Activated T-helper 17 cell treated with anti-CD3 and anti-CD28 coated beads, Interleukin-2, amount 50 U/mL, for 72 hours (primary cell): Measurements from ENCODE around the gene VCAN. TPM values are rescaled to one million over a fixed set of nuclear protein-coding genes. Genes with fewer than 3 reads are reported as not detected.
"Not testable (repeated sequence)": the region's sequence is repeated elsewhere in the genome, so short reads cannot be mapped to it uniquely, and the experiment has no call there.

Experiments used
- ATAC-seq: fragments of 150-1000 bp; cut with Tn5 transposase; replicated peaks from 2 replicates; pipeline ENCODE4 v1.10.0; 2021; ENCODE audit warnings: mild to moderate bottlenecking, moderate library complexity
- H3K27ac Mint-ChIP-seq: one replicate; pipeline ENCODE4 v1.8.0; 2022; ENCODE audit warnings: mixed read lengths
- H3K27me3 Mint-ChIP-seq: one replicate; pipeline ENCODE4 v1.8.0; 2022; ENCODE audit warnings: mixed read lengths
- H3K36me3 Mint-ChIP-seq: one replicate; pipeline ENCODE4 v1.8.0; 2022; ENCODE audit warnings: low read depth, mild to moderate bottlenecking, mixed read lengths
- H3K4me1 Mint-ChIP-seq: one replicate; pipeline ENCODE4 v1.8.0; 2022; ENCODE audit warnings: mixed read lengths
- H3K4me3 Mint-ChIP-seq: one replicate; pipeline ENCODE4 v1.8.0; 2022; ENCODE audit warnings: mild to moderate bottlenecking, mixed read lengths
- H3K9me3 Mint-ChIP-seq: one replicate; pipeline ENCODE4 v1.8.0; 2022; ENCODE audit warnings: mixed read lengths
- total RNA-seq, 2 donors: library from RNA; stranded (reverse); gene quantifications; one replicate each; pipeline ENCODE4 v1.2.3, GENCODE V29; 2022

VCAN gene
- total RNA-seq, result under 1 TPM in 1 of 2 donors, not detected in 1; 0.13 TPM

GRCh38 chr5:83471405-83472212, at the start of gene VCAN:
VCAN (plus strand) TSS chr5:83471744; CDS start chr5:83483519, 11,775 bp downstream.
- Mint-ChIP-seq H3K36me3 (peaks cover 8% of the 10 kb centered on the region), H3K27me3 (peaks cover 80% of the 10 kb centered on the region), H3K4me1 (peaks cover 16% of the 10 kb centered on the region), H3K9me3 (no peaks in the 10 kb centered on the region), H3K27ac (no peak within 1 kb of the TSS), H3K4me3 (peak within 1 kb of the TSS; percentile 82)
- no peak for ATAC-seq

- no peak overlapping the region for H3K27ac Mint-ChIP-seq
- ATAC-seq, result no peak
- H3K4me1 Mint-ChIP-seq, result no peaks in the 10 kb centered on the region
- no peaks in the 10 kb centered on the region for H3K36me3 Mint-ChIP-seq
- peaks cover 13% of the 10 kb centered on the region for H3K9me3 Mint-ChIP-seq
- no peak overlapping the region for H3K4me3 Mint-ChIP-seq
- H3K27me3 Mint-ChIP-seq, result peaks cover 13% of the 10 kb centered on the region
Measured at GRCh38 chr5:83422284-83422683, 49.3 kb upstream of the VCAN start.

- H3K4me1 Mint-ChIP-seq, result no peaks in the 10 kb centered on the region
- H3K9me3 Mint-ChIP-seq, result no peaks in the 10 kb centered on the region
- no peak for ATAC-seq
- no peak overlapping the region for H3K27ac Mint-ChIP-seq
- no peaks in the 10 kb centered on the region for H3K36me3 Mint-ChIP-seq
- peaks cover 7% of the 10 kb centered on the region for H3K27me3 Mint-ChIP-seq
- no peak overlapping the region for H3K4me3 Mint-ChIP-seq
Measured at GRCh38 chr5:83426855-83427254, 44.7 kb upstream of the VCAN start.

GRCh38 chr5:83428126-83428525, 43.4 kb upstream of the VCAN start:
- peaks cover 7% of the 10 kb centered on the region for H3K27me3 Mint-ChIP-seq
- H3K4me3 Mint-ChIP-seq, result no peak overlapping the region
- H3K27ac Mint-ChIP-seq, result no peak overlapping the region
- H3K36me3 Mint-ChIP-seq, result no peaks in the 10 kb centered on the region
- H3K9me3 Mint-ChIP-seq, result no peaks in the 10 kb centered on the region
- no peak for ATAC-seq
- H3K4me1 Mint-ChIP-seq, result no peaks in the 10 kb centered on the region

GRCh38 chr5:83428890-83429289, 42.7 kb upstream of the VCAN start:
- H3K4me3 Mint-ChIP-seq, result no peak overlapping the region
- no peaks in the 10 kb centered on the region for H3K9me3 Mint-ChIP-seq
- no peak overlapping the region for H3K27ac Mint-ChIP-seq
- H3K4me1 Mint-ChIP-seq, result no peaks in the 10 kb centered on the region
- no peaks in the 10 kb centered on the region for H3K36me3 Mint-ChIP-seq
- peaks cover 7% of the 10 kb centered on the region for H3K27me3 Mint-ChIP-seq
- no peak for ATAC-seq

GRCh38 chr5:83430130-83431010, 41.2 kb upstream of the VCAN start:
- no peak overlapping the region for H3K4me3 Mint-ChIP-seq
- peak; percentile 76 for ATAC-seq
- no peak overlapping the region for H3K27ac Mint-ChIP-seq
- no peaks in the 10 kb centered on the region for H3K36me3 Mint-ChIP-seq
- no peaks in the 10 kb centered on the region for H3K4me1 Mint-ChIP-seq
- peaks cover 7% of the 10 kb centered on the region for H3K27me3 Mint-ChIP-seq
- H3K9me3 Mint-ChIP-seq, result no peaks in the 10 kb centered on the region

GRCh38 chr5:83433891-83434290, 37.7 kb upstream of the VCAN start:
- H3K27ac Mint-ChIP-seq, result no peak overlapping the region
- no peak overlapping the region for H3K4me3 Mint-ChIP-seq
- H3K36me3 Mint-ChIP-seq, result no peaks in the 10 kb centered on the region
- H3K27me3 Mint-ChIP-seq, result no peaks in the 10 kb centered on the region
- no peak for ATAC-seq
- no peaks in the 10 kb centered on the region for H3K4me1 Mint-ChIP-seq
- H3K9me3 Mint-ChIP-seq, result no peaks in the 10 kb centered on the region

GRCh38 chr5:83434946-83435345, 36.6 kb upstream of the VCAN start:
- no peak for ATAC-seq
- no peaks in the 10 kb centered on the region for H3K4me1 Mint-ChIP-seq
- no peaks in the 10 kb centered on the region for H3K36me3 Mint-ChIP-seq
- H3K27me3 Mint-ChIP-seq, result no peaks in the 10 kb centered on the region
- H3K27ac Mint-ChIP-seq, result no peak overlapping the region
- H3K9me3 Mint-ChIP-seq, result no peaks in the 10 kb centered on the region
- H3K4me3 Mint-ChIP-seq, result no peak overlapping the region

- no peak for ATAC-seq
- H3K36me3 Mint-ChIP-seq, result no peaks in the 10 kb centered on the region
- no peaks in the 10 kb centered on the region for H3K9me3 Mint-ChIP-seq
- H3K27me3 Mint-ChIP-seq, result no peaks in the 10 kb centered on the region
- no peak overlapping the region for H3K4me3 Mint-ChIP-seq
- no peaks in the 10 kb centered on the region for H3K4me1 Mint-ChIP-seq
- H3K27ac Mint-ChIP-seq, result no peak overlapping the region
Measured at GRCh38 chr5:83436276-83436675, 35.3 kb upstream of the VCAN start.

- H3K9me3 Mint-ChIP-seq, H3K27me3 Mint-ChIP-seq, H3K36me3 Mint-ChIP-seq, H3K4me3 Mint-ChIP-seq, H3K4me1 Mint-ChIP-seq, ATAC-seq, H3K27ac Mint-ChIP-seq: not testable (repeated sequence)
Measured at GRCh38 chr5:83437697-83438096, 33.8 kb upstream of the VCAN start.

- Mint-ChIP-seq H3K36me3 (no peaks in the 10 kb centered on the region), H3K27ac (no peak overlapping the region), H3K27me3 (no peaks in the 10 kb centered on the region), H3K4me3 (no peak overlapping the region), H3K4me1 (no peaks in the 10 kb centered on the region), H3K9me3 (no peaks in the 10 kb centered on the region)
- ATAC-seq, result no peak
Measured at GRCh38 chr5:83440826-83441225, 30.7 kb upstream of the VCAN start.

GRCh38 chr5:83441747-83442146, 29.8 kb upstream of the VCAN start:
- Mint-ChIP-seq H3K36me3 (no peaks in the 10 kb centered on the region), H3K27ac (no peak overlapping the region), H3K4me3 (no peak overlapping the region), H3K4me1 (no peaks in the 10 kb centered on the region), H3K27me3 (no peaks in the 10 kb centered on the region), H3K9me3 (no peaks in the 10 kb centered on the region)
- no peak for ATAC-seq

GRCh38 chr5:83443534-83443933, 28.0 kb upstream of the VCAN start:
- ATAC-seq, result no peak
- Mint-ChIP-seq H3K4me1 (no peaks in the 10 kb centered on the region), H3K36me3 (no peaks in the 10 kb centered on the region), H3K9me3 (no peaks in the 10 kb centered on the region), H3K27me3 (no peaks in the 10 kb centered on the region), H3K4me3 (no peak overlapping the region), H3K27ac (no peak overlapping the region)

GRCh38 chr5:83444445-83444844, 27.1 kb upstream of the VCAN start:
- Mint-ChIP-seq H3K36me3 (no peaks in the 10 kb centered on the region), H3K27me3 (no peaks in the 10 kb centered on the region), H3K27ac (no peak overlapping the region), H3K4me1 (no peaks in the 10 kb centered on the region), H3K9me3 (no peaks in the 10 kb centered on the region), H3K4me3 (no peak overlapping the region)
- no peak for ATAC-seq
